ENCODE results near the gene NAV2.
"Not testable (repeated sequence)": the region's sequence is repeated elsewhere in the genome, so short reads cannot be mapped to it uniquely, and the experiment has no call there.

Gene NAV2

DNA sequence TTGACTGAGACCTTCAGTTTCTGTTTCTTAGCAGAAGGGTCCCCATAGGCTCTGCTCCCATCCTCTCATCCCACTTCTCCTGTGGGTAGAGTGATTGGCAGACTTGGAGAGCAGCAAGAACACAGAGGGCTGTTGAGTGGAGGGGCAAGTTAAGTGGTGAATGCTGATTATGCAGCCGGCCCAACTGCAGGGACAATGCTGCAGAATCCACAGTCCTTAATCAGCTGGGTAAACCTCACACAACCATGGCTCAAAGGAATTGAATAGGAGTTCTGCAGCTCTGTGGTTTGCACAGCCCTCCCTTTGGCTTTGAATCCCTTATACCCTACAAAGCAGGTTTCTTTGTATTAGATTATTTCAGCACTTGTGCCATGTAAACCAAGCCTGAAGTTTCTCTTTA, 161.1 kb downstream of the NAV2 start:
- DNase-seq = no peak

DNA sequence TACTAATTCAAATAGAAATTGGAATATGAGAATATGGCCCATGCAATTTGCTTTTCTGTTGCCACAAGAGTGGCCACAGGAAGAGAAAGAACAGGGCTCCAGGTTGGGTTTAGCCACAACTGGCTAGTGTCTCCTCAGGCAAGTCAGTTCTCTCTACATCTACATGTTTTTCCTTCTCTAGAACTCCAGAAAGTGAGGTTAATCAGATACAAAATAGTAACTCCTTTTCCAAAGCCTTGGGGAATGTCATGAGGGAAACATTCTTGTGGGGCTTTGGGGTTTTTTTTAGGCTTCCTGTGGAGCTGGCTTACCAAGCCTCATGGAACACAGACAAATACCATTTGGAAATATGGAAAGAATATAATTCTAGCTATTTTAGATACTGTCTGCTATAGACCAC, 161.6 kb downstream of the NAV2 start:
- no peak for DNase-seq

DNA sequence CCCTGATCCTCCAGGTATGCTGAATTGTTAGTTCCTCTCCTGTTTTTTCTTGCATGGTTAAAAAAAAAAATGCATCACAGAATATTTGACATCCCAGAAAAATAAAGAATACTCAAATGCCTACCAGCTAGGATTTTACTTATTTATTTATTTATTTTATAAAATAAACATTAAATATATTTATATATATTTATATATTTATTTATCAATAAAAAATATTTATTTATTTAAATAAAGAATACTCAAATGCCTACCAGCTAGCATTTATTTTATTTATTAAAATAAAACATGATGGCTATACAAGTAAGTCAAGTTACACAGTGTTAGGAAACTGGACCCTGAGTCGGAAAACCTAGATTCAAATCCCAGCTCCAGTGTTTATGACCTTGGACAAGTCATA, 164.1 kb downstream of the NAV2 start:
- DNase-seq = no peak

DNA sequence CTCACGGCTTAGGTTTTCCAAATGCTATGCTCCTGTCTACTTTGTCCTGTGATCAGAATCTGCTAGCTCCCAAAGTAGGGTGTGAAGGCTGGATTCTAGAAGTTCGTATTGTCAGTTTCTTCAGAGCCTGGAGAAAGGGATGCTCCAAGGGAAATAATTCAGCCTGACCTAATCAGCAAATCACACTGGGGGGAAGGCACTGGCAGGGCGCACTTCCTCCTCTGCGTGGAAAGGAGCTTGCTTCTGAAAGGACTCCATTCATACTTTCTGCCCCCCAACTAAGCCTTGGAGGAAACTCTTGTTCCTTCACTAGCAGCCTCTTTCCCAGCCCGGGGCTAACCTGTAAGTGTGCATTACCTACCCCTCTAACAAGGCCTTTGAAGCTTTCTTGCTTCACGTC, 165.9 kb downstream of the NAV2 start:
- DNase-seq = no peak

DNA sequence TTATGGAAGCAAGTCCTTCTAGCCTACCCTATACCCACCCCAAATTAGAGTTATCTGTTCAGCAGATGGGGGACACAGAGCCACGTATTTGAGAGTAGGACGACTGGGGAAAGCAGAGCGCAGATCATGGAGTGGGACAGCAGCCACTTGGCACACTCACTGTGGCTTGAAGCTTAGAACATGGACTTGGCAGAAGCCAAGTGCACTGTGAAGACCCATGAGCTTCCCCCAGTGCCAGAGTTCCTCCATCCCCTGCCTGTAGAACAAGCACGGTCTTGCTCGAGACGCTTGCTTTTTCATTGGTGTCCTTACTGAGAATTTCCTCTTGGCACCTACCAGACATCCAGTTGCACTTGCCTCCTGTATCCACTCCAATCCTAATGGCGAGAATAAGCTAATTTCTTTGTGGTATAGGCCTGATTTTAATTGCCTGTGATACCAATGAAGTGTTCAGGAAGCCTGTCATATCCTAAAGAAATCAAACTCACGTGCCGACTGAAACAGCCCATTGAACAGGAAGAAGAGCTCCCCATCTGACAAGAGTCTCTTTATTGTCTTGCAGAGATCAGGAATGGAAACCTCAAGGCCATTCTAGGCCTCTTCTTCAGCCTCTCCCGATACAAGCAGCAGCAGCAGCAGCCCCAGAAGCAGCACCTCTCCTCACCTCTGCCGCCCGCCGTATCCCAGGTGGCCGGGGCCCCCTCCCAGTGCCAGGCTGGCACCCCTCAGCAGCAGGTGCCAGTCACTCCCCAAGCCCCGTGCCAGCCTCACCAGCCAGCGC, 166.9 kb downstream of the NAV2 start:
- peak; percentile 24 for DNase-seq

DNA sequence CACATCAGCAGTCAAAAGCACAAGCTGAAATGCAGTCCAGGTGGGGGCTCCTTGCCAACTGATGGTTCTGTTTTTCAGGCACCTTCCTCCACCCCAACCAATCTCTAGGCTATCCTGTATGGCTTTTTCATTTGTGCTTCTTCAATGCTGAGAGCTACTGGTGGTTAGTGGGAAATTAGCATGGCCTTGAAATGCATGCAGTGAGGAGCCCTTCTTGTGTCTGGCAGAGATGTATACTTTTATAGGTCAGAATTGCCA, 167.4 kb downstream of the NAV2 start:
- DNase-seq = no peak

DNA sequence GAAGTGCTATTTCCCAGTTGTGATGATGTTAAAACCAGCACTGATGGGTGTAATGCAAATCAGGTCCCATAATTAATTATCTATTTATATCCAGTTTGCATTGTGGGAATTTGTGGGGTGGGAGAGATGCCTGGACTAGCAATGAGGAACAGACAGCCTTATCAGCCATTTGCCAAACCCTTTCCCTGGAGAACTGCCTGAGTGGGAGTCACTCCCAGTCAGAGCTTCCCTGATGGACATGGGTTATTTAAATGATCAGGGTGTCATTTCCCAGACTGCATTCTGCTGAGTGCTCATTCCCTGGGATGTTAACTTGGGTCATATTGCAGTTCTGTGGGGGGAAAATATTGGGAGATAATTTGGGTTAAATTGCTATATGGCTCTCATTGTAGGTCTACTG, 168.5 kb downstream of the NAV2 start:
- DNase-seq = no peak

DNA sequence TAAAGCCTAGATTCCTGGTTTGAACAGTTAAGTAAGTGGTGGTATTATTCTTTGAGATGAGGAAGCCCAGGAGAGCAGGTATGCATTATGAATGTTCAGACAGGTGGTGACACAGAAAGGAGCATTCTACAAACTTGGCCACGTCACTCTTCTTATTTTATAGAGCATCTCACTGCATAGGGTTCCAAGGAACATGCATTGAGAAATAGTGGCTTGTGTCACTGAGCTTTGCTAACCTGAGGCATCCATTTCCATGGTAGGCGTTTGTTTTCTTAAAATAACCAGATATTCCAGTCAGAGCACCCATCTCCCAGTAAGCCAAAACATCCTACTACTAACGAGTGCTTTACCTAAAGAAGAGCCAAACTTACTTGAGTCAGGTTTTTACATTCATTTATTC, 169.7 kb downstream of the NAV2 start:
- no peak for DNase-seq

DNA sequence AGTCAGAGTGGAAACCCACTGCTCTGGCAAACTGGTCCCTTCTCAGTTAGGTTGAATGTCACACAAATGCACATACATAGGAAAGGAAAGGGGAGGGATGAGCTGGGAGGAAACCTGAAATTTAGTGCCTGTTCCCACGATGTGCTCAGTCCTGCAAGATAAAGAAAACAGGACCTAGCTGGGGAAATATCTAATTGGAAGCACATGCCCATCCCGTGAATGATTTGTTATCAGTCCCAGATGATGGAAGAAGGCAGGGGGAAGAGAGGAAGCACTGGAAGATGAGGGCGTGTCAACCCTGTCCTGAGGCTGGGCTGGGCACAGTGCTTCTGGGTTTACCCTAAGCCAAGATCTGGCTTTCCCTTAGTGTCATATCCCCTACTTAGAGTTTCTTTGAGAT, 173.9 kb downstream of the NAV2 start:
- no peak for DNase-seq

DNA sequence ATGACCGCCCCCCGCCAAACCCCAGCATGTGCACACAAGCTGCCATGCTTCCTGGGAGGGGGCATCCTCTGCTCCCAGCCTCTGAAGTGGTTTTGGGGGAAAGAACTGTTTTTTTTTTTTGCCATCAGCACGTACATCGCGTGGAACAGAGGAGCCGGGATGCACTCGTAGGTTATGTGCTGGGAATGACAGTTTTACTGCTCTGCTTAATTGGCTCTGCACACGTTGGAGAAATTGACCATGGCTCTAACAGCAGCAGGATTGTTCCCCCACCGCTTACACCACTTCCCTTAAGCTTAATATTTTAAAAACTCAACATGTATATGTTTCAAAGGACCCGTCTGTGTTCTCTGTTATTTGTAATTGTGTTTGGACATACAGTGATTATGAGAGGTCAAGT, 175.2 kb downstream of the NAV2 start:
- no peak for DNase-seq

DNA sequence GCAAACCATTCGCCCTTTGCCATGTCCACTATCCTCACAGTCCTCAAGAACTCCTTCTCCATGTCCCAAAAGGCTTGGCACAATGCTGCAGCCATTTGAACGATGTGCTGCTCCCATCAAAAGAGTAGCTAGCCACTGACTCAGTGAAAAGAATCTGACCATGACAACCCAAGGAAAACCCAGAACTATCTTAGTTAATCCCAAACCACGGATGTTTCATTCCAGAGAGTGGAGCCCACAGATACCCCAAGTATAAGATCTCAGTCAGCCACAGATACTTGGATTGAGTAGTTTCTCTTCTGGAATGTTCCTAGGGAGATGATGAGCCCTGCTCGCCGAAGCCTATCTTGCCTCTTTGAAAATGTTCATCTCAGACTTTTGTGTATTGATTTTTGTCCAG, 176.9 kb downstream of the NAV2 start:
- DNase-seq = no peak

DNA sequence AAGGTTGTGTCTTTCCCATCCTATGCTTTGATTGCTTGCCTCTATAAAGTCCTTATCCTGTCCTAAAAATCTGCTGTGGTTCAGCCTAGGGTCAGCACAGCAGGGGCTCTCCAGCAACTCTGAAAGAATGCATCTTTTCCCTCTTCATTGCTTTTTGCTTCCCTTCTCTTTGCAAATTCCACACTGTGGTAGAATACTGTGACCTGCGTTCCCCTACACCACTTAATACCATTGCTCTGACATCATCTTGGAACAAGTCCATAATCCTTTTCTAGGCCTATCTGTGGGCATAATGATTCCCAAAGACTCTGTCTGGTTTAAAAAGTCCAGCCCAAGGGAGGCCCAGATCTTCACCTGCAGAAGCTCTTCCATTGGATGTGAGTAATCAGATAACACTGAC, 177.7 kb downstream of the NAV2 start:
- DNase-seq = no peak

DNA sequence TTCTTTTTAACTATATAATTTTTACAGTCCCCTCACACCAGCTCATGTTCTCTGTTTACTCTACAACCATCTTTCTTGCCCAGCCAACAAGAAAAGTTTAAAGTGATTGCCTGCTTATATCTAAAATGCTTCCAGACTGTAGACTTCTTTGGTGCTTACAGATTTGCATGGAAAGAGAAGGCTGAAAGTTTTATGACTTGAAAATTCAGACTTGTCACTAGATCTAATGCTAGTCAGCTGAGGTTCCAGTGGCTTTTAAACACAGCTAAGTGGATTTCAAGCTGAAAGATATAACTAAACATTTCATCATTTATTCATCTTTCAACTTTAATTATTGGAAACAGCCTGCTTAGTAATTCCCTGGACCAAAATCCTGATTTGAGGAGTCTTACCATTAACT, 178.4 kb downstream of the NAV2 start:
- no peak for DNase-seq

DNA sequence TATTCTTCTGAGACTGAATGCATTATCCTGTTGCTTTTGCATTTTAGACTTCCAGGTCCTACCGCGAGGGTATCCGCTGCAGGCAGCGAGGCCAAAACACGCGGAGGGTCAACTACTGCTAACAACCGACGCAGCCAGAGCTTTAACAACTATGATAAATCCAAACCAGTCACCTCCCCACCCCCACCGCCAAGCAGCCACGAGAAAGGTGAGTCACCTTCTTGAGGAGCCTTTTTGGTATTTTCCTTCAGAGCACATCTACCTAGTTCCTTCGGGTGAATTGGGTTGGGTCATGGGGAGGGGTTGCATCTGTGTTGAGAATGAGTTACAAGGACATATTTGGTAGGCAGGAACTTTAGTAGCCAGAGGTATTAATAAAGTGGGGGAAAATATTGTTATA, 179.8 kb downstream of the NAV2 start:
- DNase-seq = no peak

DNA sequence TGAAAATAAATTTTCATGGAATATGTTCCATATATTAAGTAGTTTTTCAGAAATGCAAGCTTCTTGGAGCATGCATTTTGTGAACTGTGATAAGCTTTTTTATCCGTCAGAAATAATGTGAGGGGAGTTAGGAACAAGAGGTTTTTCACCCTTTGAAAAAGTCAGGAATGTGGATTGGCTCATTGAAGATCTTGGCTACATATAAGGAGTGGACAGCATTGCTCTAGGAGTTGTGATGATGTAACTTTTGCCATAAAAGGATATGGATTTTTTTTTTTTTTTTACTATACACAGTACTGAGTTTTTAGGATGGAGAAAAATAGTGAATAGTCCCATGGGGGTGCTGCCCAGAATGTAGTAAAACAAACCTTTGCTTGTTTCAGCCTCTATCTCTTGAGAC, 180.2 kb downstream of the NAV2 start:
- DNase-seq = no peak

DNA sequence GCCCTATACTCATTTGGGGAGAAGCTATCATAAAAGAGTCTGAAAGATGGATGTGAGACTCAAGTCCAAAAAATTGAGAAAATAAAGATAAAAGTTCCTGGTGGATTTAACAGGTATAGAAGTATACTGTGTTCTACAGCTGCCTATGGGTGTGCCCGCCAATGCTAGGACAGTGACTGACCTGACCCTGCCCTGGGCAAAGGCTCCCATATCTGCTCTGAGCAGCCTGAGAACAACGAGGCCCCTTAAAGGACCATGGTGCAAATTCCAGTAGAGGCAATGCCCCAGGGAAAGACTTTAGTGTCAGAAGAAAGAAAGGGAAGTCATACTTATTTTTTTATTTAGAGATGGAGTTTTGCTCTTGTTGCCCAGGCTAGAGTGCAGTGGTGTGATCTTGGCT, 181.8 kb downstream of the NAV2 start:
- no peak for DNase-seq

DNA sequence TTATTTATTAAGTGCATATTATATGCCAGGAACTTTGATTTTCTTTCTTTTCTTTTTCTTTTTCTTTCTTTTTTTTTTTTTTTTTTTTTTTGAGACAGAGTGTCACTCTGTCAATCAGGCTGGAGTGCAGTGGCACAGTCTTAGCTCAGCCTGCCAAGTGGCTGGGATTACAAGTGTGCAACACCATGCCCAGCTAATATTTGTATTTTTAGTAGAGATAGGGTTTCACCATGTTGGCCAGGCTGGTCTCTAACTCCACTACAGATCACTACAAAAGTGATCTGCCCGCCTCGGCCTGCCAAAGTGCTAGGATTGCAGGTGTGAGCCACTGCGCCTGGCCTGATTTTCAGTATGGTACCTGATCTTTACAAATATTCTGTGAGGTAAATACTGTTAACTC, 182.4 kb downstream of the NAV2 start:
- not testable (repeated sequence) for DNase-seq

DNA sequence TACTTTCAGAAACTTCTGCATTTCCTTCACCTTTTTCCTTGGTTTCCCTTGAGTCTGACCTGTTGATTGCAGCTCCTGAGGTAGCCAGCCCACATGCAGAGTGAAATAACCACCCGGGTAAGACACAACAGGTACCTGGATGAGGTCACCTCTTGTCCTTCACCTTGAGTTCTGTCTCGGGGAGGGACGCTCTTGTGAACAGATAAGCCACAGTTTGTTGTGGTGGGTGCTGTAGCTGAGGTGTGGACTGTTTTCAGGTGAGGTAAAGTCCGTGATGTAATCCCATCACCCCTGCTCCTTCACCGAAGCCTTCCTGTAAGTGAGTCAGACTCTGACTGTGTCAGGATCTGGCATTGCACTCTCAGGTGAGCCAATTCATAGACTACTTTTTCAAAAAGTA, 183.1 kb downstream of the NAV2 start:
- no peak for DNase-seq

DNA sequence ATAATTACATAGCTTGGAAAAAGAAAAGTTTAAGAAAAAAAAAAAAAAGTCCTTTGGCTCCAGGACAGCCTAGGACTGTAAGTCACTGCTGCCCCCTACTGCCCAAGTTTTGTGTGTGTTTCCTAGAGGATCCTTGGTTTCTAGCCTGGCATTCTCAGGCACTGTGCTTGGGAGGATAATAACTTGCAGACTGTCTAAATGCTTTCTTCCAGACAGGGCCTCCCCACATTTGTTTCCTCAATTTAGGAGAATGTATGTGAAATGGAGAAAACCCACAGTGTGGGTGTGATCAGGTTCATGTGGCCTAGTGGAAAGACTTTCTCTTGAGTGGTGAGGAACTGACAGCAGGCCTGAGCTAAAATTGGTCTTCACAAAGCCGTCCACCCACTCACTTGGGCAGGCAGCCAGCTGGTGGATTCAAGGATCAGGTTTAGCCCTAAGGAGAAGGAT, 191.0 kb downstream of the NAV2 start:
- DNase-seq = peak; percentile 83

DNA sequence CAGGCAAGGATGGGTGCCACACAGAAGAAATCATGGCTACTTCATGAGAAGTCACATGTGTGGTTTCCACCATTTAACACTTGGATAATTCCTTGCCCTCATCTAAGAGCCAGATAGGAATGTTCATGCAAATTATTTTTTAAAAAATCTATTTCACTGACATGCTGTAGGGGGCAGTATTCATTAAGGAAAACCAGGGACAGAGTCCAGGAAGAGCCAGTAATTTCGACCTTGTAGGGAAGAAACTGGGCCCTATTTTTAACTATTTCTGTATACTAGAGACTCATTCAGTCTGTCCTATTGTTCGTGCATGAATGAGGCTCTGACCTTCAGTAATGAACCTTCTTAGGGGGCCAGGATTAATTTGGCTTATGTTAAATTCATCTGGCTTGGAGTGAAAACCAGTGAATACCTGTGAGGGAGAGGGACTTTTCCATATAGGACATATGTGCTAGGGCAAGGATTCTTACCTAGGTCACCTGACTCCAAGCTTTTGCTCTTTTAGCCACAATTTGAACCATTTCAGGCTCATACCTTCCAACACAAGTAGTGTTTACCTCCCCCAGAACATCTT, 192.7 kb downstream of the NAV2 start:
- peak; percentile 16 for DNase-seq

DNA sequence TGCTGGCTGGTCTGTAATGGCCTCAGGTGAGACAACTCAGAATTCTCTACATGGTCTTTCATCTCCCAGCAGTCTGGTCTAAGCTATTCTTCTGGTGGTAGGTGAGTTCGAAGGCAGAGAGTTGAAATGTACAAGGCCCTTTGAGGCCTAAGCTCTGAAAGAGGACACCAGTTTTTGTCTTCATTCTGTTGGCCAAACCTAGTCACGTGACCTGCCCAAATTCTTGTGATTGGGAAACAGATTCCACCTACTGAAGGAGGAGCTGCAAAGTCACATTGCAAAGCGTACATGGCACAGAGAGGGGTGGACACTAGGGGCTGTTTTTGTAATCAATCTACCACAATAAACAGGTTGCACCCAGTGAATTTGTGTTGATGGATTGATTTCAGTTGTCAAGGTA, 193.5 kb downstream of the NAV2 start:
- DNase-seq = no peak

DNA sequence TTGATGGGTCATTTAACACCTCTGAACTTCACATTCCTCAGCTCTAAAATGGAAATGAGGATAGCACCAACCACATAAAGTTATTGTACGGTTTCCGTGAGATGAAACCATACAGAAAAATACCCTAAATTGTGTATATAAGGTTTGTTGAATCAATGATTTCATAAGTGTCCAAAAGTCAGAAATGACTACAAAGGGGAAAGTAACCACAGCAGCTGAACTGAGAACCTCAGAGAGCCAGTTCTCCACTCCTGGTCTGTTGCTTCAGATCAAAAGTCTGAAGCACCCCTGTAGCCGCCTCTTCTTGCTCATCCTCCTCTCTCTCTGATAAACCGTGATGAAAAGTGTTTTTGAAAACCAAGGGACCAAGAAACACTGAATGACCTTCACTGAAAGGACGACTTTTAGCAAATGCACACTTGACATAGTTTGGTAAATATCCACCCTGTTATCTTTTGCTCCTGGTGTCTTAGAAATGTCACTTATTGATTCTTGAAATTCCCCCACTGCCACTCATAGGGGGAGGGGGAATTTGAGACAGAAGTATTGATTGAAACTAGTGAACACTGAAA, 194.5 kb downstream of the NAV2 start:
- DNase-seq = no peak

DNA sequence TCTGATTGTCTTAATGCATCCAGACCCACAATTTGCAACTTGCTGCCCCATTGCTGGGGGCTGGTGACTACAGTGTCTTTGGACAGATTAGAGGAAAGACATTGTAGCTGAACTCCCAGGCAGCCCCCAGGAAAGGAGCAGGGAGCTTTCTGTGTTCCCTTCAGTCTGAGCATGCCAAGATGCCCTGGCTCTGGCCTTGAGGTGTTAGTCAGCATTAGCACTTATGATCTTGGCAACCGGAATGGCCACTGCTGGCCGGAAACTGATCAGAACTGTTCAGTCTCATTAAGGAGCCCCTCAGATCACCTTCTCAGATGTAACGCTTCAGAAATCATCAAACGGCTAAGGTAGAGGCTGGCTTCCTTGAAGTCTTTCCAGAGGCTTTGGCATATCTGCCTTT, 195.2 kb downstream of the NAV2 start:
- no peak for DNase-seq

DNA sequence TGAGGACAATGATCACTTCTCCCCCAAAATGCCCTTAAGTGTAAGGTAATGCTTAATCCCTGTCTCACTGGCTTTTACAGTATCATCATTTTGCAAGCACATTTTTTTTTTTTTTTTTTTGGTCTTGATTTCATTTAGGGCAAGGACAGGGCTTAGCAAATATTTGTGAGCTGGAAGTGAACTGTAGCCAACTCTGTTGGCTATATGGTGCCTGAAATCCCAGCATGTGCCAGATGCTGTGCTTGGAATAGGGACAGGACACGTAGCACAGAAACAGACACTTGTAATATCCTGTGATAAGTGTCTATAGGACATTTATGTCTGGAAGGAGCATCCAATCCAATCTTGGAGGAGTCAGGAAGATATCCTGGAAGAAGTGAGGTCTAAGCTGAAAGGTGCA, 198.3 kb downstream of the NAV2 start:
- no peak for DNase-seq

Measured in midbrain (tissue), 1 donor.